ENCODE results near the gene WFS1. TPM values are rescaled to one million over a fixed set of nuclear protein-coding genes. Genes with fewer than 3 reads are reported as not detected.

Gene WFS1
- total RNA-seq, 4 donors from 2014 or later, result 62.3 to 159 (median 104) TPM

DNA sequence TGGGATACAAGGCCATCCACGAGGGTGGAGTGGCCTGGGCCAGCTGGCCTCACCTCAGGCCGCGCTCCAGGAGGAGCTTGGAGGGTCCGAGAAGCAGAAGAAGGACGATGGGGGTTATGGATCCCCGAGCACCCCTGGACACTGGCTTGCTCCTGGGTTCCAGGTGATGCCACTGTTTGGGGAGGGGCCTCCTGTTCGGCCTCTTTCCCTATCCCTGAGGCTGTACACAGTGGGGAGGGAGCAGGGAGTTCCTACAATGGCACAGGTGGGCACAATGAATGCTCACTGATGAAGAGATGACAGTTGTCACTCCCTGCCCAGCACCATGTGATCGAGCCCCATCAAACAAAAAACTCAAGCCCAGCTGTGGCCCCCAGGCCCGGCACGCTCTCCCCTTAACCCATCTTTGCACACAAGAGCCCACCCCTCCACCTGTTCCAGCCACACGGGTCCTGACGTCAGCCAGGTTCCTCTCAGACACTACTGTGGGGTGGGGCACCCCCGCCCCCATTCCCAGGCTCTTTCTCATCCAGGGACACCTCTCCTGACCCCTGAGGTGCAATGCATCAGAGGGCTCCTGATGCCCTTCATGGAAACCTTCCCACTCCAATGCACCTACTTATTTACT, 70.3 kb downstream of the WFS1 start:
- Histone ChIP-seq H3K4me3 (no peak overlapping the region), H3K9me3 (no peaks in the 10 kb centered on the region), H3K27me3 (peaks cover 0 to 61% (median 0%) of the 10 kb centered on the region in 4 donors), H3K36me3 (no peaks in the 10 kb centered on the region), H3K4me1 (peaks cover 0 to 8% (median 4%) of the 10 kb centered on the region in 4 donors), H3K27ac (replicated peaks in 1 of 4) (no peak overlapping the region)
- no peak for TF ChIP-seq POLR2AphosphoS5 (IDR thresholded peaks at IDR 0.05)
- no peak for TF ChIP-seq EP300 (IDR thresholded peaks at IDR 0.05)
- TF ChIP-seq POLR2A (IDR thresholded peaks at IDR 0.05; ENCODE audit: low read depth), result no peak
- TF ChIP-seq, protein P1, sequence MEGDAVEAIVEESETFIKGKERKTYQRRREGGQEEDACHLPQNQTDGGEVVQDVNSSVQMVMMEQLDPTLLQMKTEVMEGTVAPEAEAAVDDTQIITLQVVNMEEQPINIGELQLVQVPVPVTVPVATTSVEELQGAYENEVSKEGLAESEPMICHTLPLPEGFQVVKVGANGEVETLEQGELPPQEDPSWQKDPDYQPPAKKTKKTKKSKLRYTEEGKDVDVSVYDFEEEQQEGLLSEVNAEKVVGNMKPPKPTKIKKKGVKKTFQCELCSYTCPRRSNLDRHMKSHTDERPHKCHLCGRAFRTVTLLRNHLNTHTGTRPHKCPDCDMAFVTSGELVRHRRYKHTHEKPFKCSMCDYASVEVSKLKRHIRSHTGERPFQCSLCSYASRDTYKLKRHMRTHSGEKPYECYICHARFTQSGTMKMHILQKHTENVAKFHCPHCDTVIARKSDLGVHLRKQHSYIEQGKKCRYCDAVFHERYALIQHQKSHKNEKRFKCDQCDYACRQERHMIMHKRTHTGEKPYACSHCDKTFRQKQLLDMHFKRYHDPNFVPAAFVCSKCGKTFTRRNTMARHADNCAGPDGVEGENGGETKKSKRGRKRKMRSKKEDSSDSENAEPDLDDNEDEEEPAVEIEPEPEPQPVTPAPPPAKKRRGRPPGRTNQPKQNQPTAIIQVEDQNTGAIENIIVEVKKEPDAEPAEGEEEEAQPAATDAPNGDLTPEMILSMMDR (IDR thresholded peaks at IDR 0.05), result no peak
- intact Hi-C loops (cut with DNase I), result loop anchor here (10.0 kb wide), 2 partner anchors 205 to 345 kb away; no protein-coding TSS in a partner anchor
- DNase-seq (ENCODE audit: extremely low spot score), result no peak
- 86% methylated on average over 12 of the region's 13 CpGs for WGBS

DNA sequence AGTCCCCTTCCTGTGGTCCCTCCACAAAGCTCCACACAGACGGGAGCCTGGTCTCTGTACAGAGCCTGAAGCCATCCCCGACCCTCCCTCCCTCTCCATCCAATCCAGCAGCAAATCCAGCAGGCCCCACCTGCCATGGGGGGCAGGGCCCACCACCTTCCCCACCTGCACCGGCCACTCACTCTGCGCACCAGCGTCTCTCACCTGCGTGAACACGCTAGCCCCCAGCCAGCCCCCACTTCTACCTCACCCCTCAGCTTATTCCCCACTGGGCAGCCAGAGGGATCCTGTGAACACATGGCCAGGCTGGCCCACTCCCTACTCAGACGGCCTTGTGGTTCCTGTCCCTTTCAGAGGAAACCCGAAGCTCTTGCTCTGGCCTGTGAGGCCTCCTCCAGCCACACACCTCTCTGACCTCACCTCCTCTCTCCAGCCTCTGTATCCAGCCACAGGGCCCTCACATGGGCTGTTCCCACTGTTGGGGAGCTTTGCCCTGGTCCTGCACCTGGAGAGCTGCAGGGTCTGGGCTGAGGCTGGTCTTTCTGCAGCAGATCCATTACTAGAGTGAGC, 70.9 kb downstream of the WFS1 start:
- H3K27ac ChIP-seq (replicated peaks in 1 of 4), result no peak overlapping the region
- 59% methylated on average over 9 of the region's 9 CpGs for WGBS
- TF ChIP-seq EP300 (IDR thresholded peaks at IDR 0.05) (no peak), POLR2AphosphoS5 (IDR thresholded peaks at IDR 0.05) (no peak), POLR2A (IDR thresholded peaks at IDR 0.05; ENCODE audit: low read depth) (no peak)
- TF ChIP-seq, protein P1 (IDR thresholded peaks at IDR 0.05), result no peak
- no peak overlapping the region for H3K4me3 ChIP-seq
- peaks cover 0 to 8% (median 4%) of the 10 kb centered on the region in 4 donors for H3K4me1 ChIP-seq
- no peaks in the 10 kb centered on the region for H3K9me3 ChIP-seq
- DNase-seq (ENCODE audit: extremely low spot score), result no peak
- peaks cover 0 to 55% (median 0%) of the 10 kb centered on the region in 4 donors for H3K27me3 ChIP-seq
- no peaks in the 10 kb centered on the region for H3K36me3 ChIP-seq
- intact Hi-C loops (cut with DNase I), result no loop called here

DNA sequence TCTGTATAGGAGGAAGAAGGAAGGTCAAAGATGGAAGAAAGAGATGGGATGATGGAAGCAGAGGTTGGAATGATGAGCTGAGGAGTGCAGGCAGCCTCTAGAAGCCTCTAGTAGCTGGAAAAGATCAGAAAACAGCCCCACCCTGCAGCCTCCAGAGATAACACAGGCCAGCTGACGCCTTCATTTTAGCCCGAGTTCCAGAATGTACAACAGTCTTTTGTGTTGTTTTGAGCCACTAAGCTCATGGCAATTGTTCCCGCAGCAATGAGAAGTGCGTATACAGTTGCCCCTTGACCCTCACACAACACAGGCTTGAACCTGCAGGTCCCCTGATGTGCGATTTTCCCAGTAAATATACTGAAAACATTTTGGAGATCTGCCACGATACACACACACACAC, 72.0 kb downstream of the WFS1 start:
- WGBS, result 74% methylated on average over 6 of the region's 6 CpGs
- intact Hi-C loops (cut with DNase I), result no loop called here
- Histone ChIP-seq H3K27me3 (peaks cover 0 to 55% (median 0%) of the 10 kb centered on the region in 4 donors), H3K9me3 (no peaks in the 10 kb centered on the region), H3K27ac (replicated peaks in 1 of 4) (no peak overlapping the region), H3K4me1 (peaks cover 0 to 8% (median 4%) of the 10 kb centered on the region in 4 donors), H3K36me3 (no peaks in the 10 kb centered on the region), H3K4me3 (no peak overlapping the region)
- no peak for DNase-seq (ENCODE audit: extremely low spot score)
- TF ChIP-seq POLR2AphosphoS5 (IDR thresholded peaks at IDR 0.05), result no peak
- no peak for TF ChIP-seq POLR2A (IDR thresholded peaks at IDR 0.05; ENCODE audit: low read depth)
- TF ChIP-seq, protein P1 (IDR thresholded peaks at IDR 0.05), result no peak
- no peak for TF ChIP-seq EP300 (IDR thresholded peaks at IDR 0.05)

DNA sequence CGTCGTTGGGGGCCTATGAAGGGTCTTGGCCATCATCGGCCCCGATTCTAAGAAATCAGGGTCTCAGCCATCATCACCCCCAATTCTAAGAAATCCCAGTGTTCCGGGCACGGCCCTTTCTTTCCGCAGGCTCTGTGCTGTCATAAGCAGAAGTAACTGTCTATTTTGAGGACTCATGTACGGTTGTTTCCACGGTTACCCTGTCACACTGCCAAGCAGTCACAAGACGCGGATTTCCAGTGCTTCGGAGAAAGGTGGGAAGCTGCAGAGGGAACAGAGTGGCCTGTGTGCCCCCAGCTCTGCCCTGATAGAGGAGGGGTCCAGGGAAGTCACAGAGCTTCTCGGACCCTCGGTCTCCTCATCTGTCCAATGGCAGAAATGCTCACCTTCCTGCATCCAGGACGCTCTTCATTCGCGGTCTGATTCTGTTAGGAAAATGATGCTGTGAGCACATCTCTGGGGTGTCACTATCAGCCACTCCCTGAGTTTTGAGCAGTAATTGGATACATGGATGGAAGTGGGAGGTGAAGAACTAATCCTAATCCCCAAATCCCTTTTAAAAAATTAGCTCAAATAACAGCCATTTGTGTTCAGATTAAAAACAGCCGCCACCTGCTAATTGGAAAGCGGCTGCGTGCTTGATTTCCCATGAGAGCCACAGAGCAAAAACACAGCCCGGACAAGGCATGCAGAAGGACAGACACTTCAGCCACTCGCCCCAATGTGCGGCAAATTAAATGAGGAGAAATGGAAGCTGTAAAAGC, 73.1 kb downstream of the WFS1 start:
- DNase-seq (ENCODE audit: extremely low spot score), result no peak
- intact Hi-C loops (cut with DNase I), result no loop called here
- Histone ChIP-seq H3K4me1 (peaks cover 0 to 8% (median 4%) of the 10 kb centered on the region in 4 donors), H3K27me3 (peaks cover 0 to 58% (median 0%) of the 10 kb centered on the region in 4 donors), H3K9me3 (no peaks in the 10 kb centered on the region), H3K36me3 (no peaks in the 10 kb centered on the region), H3K4me3 (no peak overlapping the region), H3K27ac (replicated peaks in 1 of 4) (no peak overlapping the region)
- 56% methylated on average over 23 of the region's 23 CpGs for WGBS
- TF ChIP-seq POLR2A (IDR thresholded peaks at IDR 0.05; ENCODE audit: low read depth) (no peak), EP300 (IDR thresholded peaks at IDR 0.05) (no peak), POLR2AphosphoS5 (IDR thresholded peaks at IDR 0.05) (no peak)
- TF ChIP-seq, protein P1 (IDR thresholded peaks at IDR 0.05), result no peak

Measured in esophagus muscularis mucosa (tissue), 4 donors.